Esophagus squamous epithelium (tissue), 5 donors: ENCODE results near the gene GOLGA8J. TPM values are rescaled to one million over a fixed set of nuclear protein-coding genes. Genes with fewer than 3 reads are reported as not detected.
"Not testable (repeated sequence)": the region's sequence is repeated elsewhere in the genome, so short reads cannot be mapped to it uniquely, and the experiment has no call there.

Experiments
- DNase-seq: peaks from one replicate; lab custom pipeline; 2025; lab: John Stamatoyannopoulos, UW
- H3K27ac ChIP-seq, 4 donors: fragments of 200-600 bp; sonication (generic); one replicate each; pipeline ENCODE4 v1.5.1; 2016 to 2019; ENCODE audit warnings: mild to moderate bottlenecking in 1 of 4
- H3K27me3 ChIP-seq, 4 donors: fragments of 200-600 bp; sonication (generic); 1 replicate in 3 of 4; 2 replicates in 1 of 4; pipeline versions ENCODE4 v1.5.1 to v1.6.0; 2017 to 2021; ENCODE audit warnings: antibody characterized with exemption in 1 of 4
- H3K36me3 ChIP-seq, 3 donors: fragments of 200-600 bp; sonication (generic); one replicate each; pipeline ENCODE4 v1.5.1; 2016 to 2019
- H3K4me1 ChIP-seq, 3 donors: fragments of 200-600 bp; sonication (generic); one replicate each; pipeline ENCODE4 v1.5.1; 2017 to 2019
- H3K4me3 ChIP-seq, 4 donors: fragments of 200-600 bp; sonication (generic); 1 replicate in 3 of 4; 2 replicates in 1 of 4; pipeline ENCODE4 v1.5.1; 2016 to 2019; ENCODE audit warnings: mild to moderate bottlenecking in 2 of 4, moderate library complexity in 1 of 4
- H3K9me3 ChIP-seq, 3 donors: fragments of 200-600 bp; sonication (generic); one replicate each; pipeline ENCODE4 v1.5.1; 2016 to 2019
- POLR2A ChIP-seq, 4 donors: fragments of 450-650 bp; IDR thresholded peaks; one replicate each; pipeline ENCODE4 v1.6.1; 2017; ENCODE audit warnings: antibody characterized with exemption in 4 of 4, mild to moderate bottlenecking in 4 of 4, moderate library complexity in 3 of 4
- WGBS, 2 donors: methylation state at CpG; one replicate each; pipeline ENCODE4 v1.1.5; 2018; 5-methylcytosine and 5-hydroxymethylcytosine counted together
- intact Hi-C: fragments of 100-400 bp; cut with DNase I; formaldehyde crosslinking; loops from one replicate; pipeline ENCODE4 v1.15.0; 2022
- total RNA-seq, 4 donors: library from RNA; depleted of rRNA; stranded (reverse); fragments of >200 nt; gene quantifications; one replicate each; pipeline ENCODE4 v1.1.0, GENCODE V29; 2016
- TF ChIP-seq, protein P1 (sequence below), 6 experiments: fragments of 450-650 bp in 4 of 6; fragments of 200-600 bp in 2 of 6; sonication (generic) in 2 of 6; IDR thresholded peaks; one replicate each; pipeline ENCODE4 v1.5.1; 2016 to 2019; ENCODE audit warnings: antibody characterized with exemption in 6 of 6, mild to moderate bottlenecking in 4 of 6, moderate library complexity in 4 of 6
- donor health status: DM: yes; HTN: yes; CAD: no.

Gene GOLGA8J
- total RNA-seq, 4 donors from 2014 or later: not detected

DNA sequence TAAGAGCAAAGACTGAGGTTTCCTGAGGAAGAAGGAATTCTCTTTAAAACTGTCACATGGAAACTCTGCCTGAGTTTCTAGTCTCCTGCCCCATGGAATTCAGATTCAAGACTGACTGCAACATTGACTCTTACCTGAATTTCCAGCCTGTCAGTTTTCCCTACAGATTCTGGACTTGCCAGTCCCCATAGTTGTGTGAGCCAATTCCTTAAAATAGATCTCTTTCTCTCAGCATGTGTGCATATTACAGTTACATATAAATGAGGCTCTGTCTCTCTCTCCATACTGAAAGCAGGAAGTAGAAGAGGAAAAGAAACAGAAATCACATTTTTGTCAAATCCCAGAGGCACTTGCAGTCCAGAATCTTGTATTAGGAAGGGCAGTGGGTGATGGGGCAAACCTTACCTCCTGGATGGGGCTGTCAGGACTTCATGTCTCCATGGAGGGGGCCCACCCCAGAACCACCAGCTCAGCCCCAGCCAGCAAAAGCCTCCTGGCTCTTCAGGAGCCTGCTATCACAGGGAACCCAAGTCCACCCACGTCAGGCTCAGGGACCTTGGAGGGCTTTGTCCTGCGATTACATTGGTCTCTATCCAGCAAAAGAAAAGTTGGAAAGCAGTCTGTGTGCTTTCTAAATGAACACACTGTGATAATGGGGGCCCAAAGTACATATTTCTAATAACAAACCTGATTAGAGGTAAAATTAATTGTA is 18.8 kb upstream of the GOLGA8J start:
- H3K9me3 ChIP-seq: no peaks in the 10 kb centered on the region
- no peaks in the 10 kb centered on the region for H3K36me3 ChIP-seq
- intact Hi-C loops: no loop called here
- H3K27me3 ChIP-seq: no peaks in the 10 kb centered on the region
- no peak for TF ChIP-seq POLR2A (IDR thresholded peaks at IDR 0.05)
- TF ChIP-seq, protein P1, sequence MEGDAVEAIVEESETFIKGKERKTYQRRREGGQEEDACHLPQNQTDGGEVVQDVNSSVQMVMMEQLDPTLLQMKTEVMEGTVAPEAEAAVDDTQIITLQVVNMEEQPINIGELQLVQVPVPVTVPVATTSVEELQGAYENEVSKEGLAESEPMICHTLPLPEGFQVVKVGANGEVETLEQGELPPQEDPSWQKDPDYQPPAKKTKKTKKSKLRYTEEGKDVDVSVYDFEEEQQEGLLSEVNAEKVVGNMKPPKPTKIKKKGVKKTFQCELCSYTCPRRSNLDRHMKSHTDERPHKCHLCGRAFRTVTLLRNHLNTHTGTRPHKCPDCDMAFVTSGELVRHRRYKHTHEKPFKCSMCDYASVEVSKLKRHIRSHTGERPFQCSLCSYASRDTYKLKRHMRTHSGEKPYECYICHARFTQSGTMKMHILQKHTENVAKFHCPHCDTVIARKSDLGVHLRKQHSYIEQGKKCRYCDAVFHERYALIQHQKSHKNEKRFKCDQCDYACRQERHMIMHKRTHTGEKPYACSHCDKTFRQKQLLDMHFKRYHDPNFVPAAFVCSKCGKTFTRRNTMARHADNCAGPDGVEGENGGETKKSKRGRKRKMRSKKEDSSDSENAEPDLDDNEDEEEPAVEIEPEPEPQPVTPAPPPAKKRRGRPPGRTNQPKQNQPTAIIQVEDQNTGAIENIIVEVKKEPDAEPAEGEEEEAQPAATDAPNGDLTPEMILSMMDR (IDR thresholded peaks at IDR 0.05): no peak
- H3K4me3 ChIP-seq: no peak overlapping the region
- H3K4me1 ChIP-seq: no peaks in the 10 kb centered on the region
- DNase-seq: no peak
- H3K27ac ChIP-seq: no peak overlapping the region
- WGBS, 2 donors: 61% methylated on average over 2 of the region's 2 CpGs; no CpG with 5 or more reads in 1 of the 2 donors

DNA sequence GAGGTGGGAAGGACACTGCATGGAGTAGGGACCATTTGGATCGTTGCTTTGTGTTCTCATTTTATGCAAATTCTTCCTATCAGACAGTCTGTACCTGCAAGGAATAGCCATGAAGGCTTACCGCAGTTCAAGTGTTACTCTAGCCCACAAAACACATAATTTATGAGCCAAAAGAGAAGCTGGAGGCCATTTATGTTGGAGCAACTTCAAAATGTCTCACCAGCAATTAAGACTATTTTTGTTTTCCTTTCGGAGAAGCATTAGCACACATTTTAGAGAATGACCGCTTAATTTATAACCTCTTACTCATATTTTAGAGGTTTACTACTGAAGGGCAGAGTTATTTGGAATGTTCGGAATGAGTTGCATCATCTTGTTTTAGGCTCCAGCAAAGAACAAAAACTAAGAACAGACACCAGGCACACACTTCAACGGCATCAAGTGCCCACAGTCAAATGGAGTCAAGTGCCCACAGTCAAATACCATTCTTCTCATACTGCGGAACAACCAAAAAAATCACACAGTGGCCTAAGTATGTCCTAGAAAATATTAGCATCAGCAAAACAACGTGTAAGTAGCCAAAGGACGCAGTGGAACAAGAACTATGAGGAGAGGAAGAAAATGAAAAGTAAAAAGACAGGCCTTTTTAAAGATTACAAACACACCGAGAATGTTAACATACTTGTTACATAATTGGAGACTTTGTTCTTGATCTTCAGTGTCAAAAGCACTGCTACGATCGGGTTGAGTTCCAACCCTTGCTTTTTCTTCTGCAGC is 17.5 kb upstream of the GOLGA8J start:
- no peaks in the 10 kb centered on the region for H3K4me1 ChIP-seq
- no peaks in the 10 kb centered on the region for H3K27me3 ChIP-seq
- no peak for DNase-seq
- peak overlapping the region in 1 of 4 donors; percentile 34 for H3K27ac ChIP-seq
- intact Hi-C loops: no loop called here
- TF ChIP-seq, protein P1 (IDR thresholded peaks at IDR 0.05): no peak
- TF ChIP-seq POLR2A (IDR thresholded peaks at IDR 0.05): no peak
- no peaks in the 10 kb centered on the region for H3K36me3 ChIP-seq
- 58 to 62% methylated on average over 12 of the region's 12 CpGs for WGBS, 2 donors
- no peak overlapping the region for H3K4me3 ChIP-seq
- H3K9me3 ChIP-seq: no peaks in the 10 kb centered on the region

DNA sequence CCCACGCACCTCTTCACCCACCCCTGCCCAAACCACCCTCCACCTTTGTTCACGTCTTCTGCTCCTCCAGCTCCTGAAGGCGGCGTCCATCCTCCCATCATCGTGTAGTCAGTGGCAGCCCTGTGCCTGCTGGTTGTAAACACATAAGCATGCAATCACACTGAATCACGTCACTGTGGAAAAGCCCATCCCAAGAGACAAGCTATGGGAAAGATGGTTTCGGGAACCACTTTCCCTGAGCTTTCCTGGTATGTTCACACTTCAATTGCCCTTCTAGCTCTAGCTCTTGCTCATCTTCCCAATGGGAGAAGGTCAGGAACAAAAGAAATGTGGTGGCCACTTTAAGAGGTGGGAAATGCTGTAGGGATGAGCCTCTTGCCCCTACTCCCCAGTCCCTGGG is 14.4 kb upstream of the GOLGA8J start:
- Histone ChIP-seq H3K4me1 (no peaks in the 10 kb centered on the region), H3K4me3 (no peak overlapping the region), H3K36me3 (no peaks in the 10 kb centered on the region), H3K27me3 (no peaks in the 10 kb centered on the region), H3K27ac (no peak overlapping the region), H3K9me3 (no peaks in the 10 kb centered on the region)
- intact Hi-C loops: no loop called here
- 77 to 81% methylated on average over 4 to 7 of the region's 7 CpGs for WGBS, 2 donors
- DNase-seq: no peak
- no peak for TF ChIP-seq POLR2A (IDR thresholded peaks at IDR 0.05)
- TF ChIP-seq, protein P1 (IDR thresholded peaks at IDR 0.05): no peak

DNA sequence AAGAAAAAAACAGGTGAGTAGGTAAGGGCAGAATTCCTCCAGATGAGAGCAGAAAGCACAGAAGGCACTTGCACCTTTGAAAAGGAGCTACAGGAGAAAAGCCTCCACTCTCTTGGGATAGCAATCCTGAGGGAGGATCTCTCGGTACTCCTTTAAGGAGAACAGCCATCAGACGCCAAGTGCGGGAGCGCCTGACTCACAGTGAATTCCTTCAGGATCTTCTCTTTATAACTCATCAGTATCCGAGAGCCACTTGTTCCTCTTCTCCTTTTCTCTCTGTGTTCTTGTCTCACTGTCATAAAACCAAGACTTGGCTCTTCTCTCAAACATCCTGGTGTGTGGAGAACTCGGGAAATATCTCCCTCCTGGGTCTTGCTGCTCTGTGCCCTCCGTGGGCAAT is 10.1 kb upstream of the GOLGA8J start:
- 74 to 76% methylated on average over 6 to 7 of the region's 7 CpGs for WGBS, 2 donors
- intact Hi-C loops: no loop called here
- Histone ChIP-seq H3K27ac (no peak overlapping the region), H3K9me3 (no peaks in the 10 kb centered on the region), H3K36me3 (no peaks in the 10 kb centered on the region), H3K27me3 (no peaks in the 10 kb centered on the region), H3K4me3 (no peak overlapping the region), H3K4me1 (peaks cover 0 to 5% (median 0%) of the 10 kb centered on the region in 3 donors)
- TF ChIP-seq, protein P1 (IDR thresholded peaks at IDR 0.05): no peak
- no peak for TF ChIP-seq POLR2A (IDR thresholded peaks at IDR 0.05)
- no peak for DNase-seq

DNA sequence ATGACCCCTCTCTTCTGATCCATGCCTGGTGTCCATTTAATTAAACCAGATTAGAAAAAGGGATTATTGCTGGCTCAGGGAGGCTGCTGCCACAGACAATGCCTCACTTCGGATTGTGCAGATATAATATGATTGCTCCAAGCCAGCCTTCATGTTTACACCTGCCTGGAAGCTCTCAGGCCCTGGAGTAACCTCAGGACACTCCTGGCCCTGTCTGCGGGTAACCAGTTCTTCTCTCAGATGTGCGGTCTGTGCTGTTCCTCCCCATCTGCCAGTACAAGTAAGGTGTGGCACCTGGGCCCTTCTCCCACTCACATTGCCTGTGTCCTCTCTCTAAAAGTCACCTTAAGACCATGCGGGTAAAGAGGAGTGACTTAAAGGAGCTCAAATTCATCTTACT is 8.8 kb upstream of the GOLGA8J start:
- peaks cover 0 to 5% (median 0%) of the 10 kb centered on the region in 3 donors for H3K4me1 ChIP-seq
- 42 to 57% methylated on average over 3 to 4 of the region's 4 CpGs for WGBS, 2 donors
- intact Hi-C loops: no loop called here
- no peak overlapping the region for H3K4me3 ChIP-seq
- no peak overlapping the region for H3K27ac ChIP-seq
- no peak for TF ChIP-seq POLR2A (IDR thresholded peaks at IDR 0.05)
- DNase-seq: no peak
- no peaks in the 10 kb centered on the region for H3K36me3 ChIP-seq
- H3K27me3 ChIP-seq: no peaks in the 10 kb centered on the region
- H3K9me3 ChIP-seq: no peaks in the 10 kb centered on the region

DNA sequence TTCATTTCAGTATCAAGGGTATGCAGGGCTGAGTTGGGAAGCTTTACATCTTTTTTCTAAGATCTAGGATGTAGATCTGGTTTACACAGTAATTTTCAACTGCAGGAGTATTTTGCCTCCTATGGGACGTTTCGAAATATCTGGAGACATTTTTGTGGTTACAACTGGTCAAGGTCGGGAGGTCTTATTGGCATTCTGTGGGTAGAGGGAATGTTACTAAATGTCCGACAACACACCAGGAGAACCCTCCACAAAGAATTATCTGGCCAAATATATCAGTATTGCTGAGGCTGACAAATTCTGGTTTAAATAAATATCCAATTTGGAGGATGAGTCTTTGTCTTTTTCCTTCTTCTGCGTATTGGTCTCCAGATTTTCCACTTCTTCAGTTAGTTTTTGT is 1.9 kb upstream of the GOLGA8J start:
- intact Hi-C loops, H3K4me3 ChIP-seq, H3K27me3 ChIP-seq, H3K4me1 ChIP-seq, DNase-seq, H3K27ac ChIP-seq, H3K9me3 ChIP-seq, H3K36me3 ChIP-seq: not testable (repeated sequence)
- WGBS, 2 donors: 73 to 80% methylated on average over 3 to 4 of the region's 5 CpGs

DNA sequence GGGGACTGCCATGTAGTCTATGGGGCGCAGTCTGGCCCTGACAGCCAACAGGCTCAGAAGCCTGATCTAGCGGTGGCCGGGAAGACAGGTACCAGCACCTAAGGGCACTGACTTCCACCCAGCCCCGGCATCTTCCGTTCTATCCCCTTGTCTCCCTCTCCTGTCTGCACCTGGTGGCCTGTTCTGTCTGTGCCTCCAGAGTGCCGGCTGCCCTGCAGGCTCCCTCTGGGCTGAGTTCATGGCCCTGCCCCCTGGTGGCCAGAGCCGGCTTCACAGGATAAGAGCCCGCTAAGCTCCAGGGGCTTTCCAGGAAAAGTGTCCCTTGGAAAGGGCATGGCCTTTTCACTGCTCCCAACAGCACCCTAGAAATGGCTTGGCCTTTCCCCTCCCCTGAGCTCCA is 15.1 kb downstream of the GOLGA8J start:
- H3K9me3 ChIP-seq: not testable (repeated sequence)

DNA sequence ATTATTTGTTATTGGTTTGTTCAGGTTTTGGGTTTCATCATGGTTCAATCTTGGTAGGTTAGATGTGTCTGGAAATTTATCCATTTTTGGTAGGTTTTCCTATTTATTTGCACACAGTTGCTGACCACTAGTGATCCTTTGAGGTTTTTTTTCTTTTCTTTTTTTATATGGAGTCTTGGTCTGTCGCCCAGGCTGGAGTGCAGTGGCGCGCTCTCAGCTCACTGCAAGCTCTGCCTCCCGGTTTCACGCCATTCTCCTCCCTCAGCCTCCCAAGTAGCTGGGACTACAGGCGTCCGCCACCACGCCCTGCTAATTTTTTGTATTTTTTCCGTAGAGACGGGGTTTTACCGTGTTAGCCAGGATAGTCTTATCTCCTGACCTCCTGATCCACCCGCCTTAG is 20.1 kb downstream of the GOLGA8J start:
- DNase-seq, H3K9me3 ChIP-seq, H3K27ac ChIP-seq, H3K4me1 ChIP-seq, H3K36me3 ChIP-seq, H3K27me3 ChIP-seq, H3K4me3 ChIP-seq, intact Hi-C loops: not testable (repeated sequence)
- no CpG with 5 or more reads among the region's 12 CpGs for WGBS, 2 donors

More for the DNA sequence above, 15.1 kb downstream of the GOLGA8J start:
- H3K27me3 ChIP-seq, H3K27ac ChIP-seq, H3K4me3 ChIP-seq, H3K4me1 ChIP-seq, H3K36me3 ChIP-seq, intact Hi-C loops, DNase-seq: not testable (repeated sequence)
- WGBS, 2 donors: no CpG with 5 or more reads among the region's 8 CpGs
